Mesenchymal stem cell (in vitro differentiated cells and primary cell): Measurements from ENCODE around the gene TARBP1.
A peak's percentile ranks its signal among the peaks of the same experiment; 100 is the strongest.
"Not testable (repeated sequence)": the region's sequence is repeated elsewhere in the genome, so short reads cannot be mapped to it uniquely, and the experiment has no call there.

Source experiments
- DNase-seq: peaks from one replicate; pipeline ENCODE4 v3.0.0-alpha.2; 2013
- H2AFZ ChIP-seq: one replicate; pipeline ENCODE4 v1.6.1; 2013; ENCODE audit warnings: low read depth, mild to moderate bottlenecking, control low read depth, inconsistent platforms, low read length, moderate library complexity
- H2AK5ac ChIP-seq: 2 replicates; pipeline ENCODE4 v1.6.1; 2013; ENCODE audit warnings: low read length, moderate library complexity, mild to moderate bottlenecking, inconsistent platforms; ENCODE audit not compliant: severe bottlenecking
- H2BK120ac ChIP-seq: one replicate; pipeline ENCODE4 v1.6.1; 2013; ENCODE audit warnings: low read depth, mild to moderate bottlenecking, inconsistent platforms, low read length, moderate library complexity
- H2BK12ac ChIP-seq, 2 experiments: one replicate each; pipeline ENCODE4 v1.6.1; 2013; ENCODE audit warnings: inconsistent platforms in 2 of 2, low read length in 2 of 2, mild to moderate bottlenecking in 2 of 2, moderate library complexity in 2 of 2, control low read depth in 1 of 2
- H2BK15ac ChIP-seq: one replicate; pipeline ENCODE4 v1.6.1; 2013; ENCODE audit warnings: mild to moderate bottlenecking, low read depth, inconsistent platforms; ENCODE audit not compliant: poor library complexity, severe bottlenecking
- H2BK5ac ChIP-seq: 2 replicates; pipeline ENCODE4 v1.6.1; 2013; ENCODE audit warnings: low read depth, mild to moderate bottlenecking, low read length, control low read depth, inconsistent platforms; ENCODE audit not compliant: poor library complexity, severe bottlenecking
- H3K14ac ChIP-seq, 2 experiments: one replicate each; pipeline ENCODE4 v1.6.1; 2013; ENCODE audit warnings: inconsistent platforms in 2 of 2, low read length in 2 of 2, control low read depth in 1 of 2, mild to moderate bottlenecking in 1 of 2, moderate library complexity in 1 of 2
- H3K18ac ChIP-seq, 2 experiments: one replicate each; pipeline ENCODE4 v1.6.1; 2013; ENCODE audit warnings: inconsistent platforms in 2 of 2, low read length in 2 of 2, control low read depth in 1 of 2, low read depth in 1 of 2, mild to moderate bottlenecking in 1 of 2
- H3K23ac ChIP-seq, 2 experiments: one replicate each; pipeline ENCODE4 v1.6.1; 2013; ENCODE audit warnings: inconsistent platforms in 2 of 2, low read length in 2 of 2, mild to moderate bottlenecking in 2 of 2, moderate library complexity in 2 of 2, control low read depth in 1 of 2
- H3K27ac ChIP-seq: 2 replicates; pipeline ENCODE4 v1.5.1; 2013; ENCODE audit warnings: mild to moderate bottlenecking, moderate library complexity, low read length, control low read depth, inconsistent platforms; ENCODE audit not compliant: poor library complexity, severe bottlenecking
- H3K27me3 ChIP-seq, 2 experiments: 2 replicates each; pipeline versions ENCODE4 v1.6.1 to v1.7.0; 2013; ENCODE audit warnings: low read length in 2 of 2, mild to moderate bottlenecking in 2 of 2, moderate library complexity in 2 of 2, control low read depth in 1 of 2, inconsistent platforms in 1 of 2; ENCODE audit not compliant: control insufficient read depth in 1 of 2, insufficient read depth in 1 of 2
- H3K36me3 ChIP-seq, 2 experiments: 2 replicates each; pipeline versions ENCODE4 v1.6.1 to v1.7.0; 2013; ENCODE audit warnings: low read length in 2 of 2, control low read depth in 1 of 2, inconsistent platforms in 1 of 2, low read depth in 1 of 2, mild to moderate bottlenecking in 1 of 2; ENCODE audit not compliant: insufficient read depth in 2 of 2, control insufficient read depth in 1 of 2
- H3K4ac ChIP-seq, 2 experiments: one replicate each; pipeline ENCODE4 v1.6.1; 2013; ENCODE audit warnings: inconsistent platforms in 2 of 2, low read length in 2 of 2, mild to moderate bottlenecking in 2 of 2, moderate library complexity in 2 of 2, control low read depth in 1 of 2, low read depth in 1 of 2
- H3K4me1 ChIP-seq: 2 replicates; pipeline ENCODE4 v1.6.1; 2013; ENCODE audit warnings: low read depth, low read length, control low read depth; ENCODE audit not compliant: control insufficient read depth, insufficient read depth
- H3K4me2 ChIP-seq: 2 replicates; pipeline ENCODE4 v1.6.1; 2013; ENCODE audit warnings: low read length, mild to moderate bottlenecking, inconsistent platforms; ENCODE audit not compliant: poor library complexity, severe bottlenecking
- H3K4me3 ChIP-seq, 2 experiments: 2 replicates each; pipeline versions ENCODE4 v1.5.1 to v1.7.0; 2013; ENCODE audit warnings: low read length in 2 of 2, mild to moderate bottlenecking in 2 of 2, control low read depth in 1 of 2, low read depth in 1 of 2; ENCODE audit not compliant: insufficient read depth in 1 of 2
- H3K79me1 ChIP-seq: replicated peaks from 2 replicates; pipeline ENCODE4 v1.6.1; 2013; ENCODE audit warnings: mild to moderate bottlenecking, control low read depth, low read length, inconsistent platforms; ENCODE audit not compliant: poor library complexity, severe bottlenecking
- H3K9ac ChIP-seq: 2 replicates; pipeline ENCODE4 v1.7.0; 2013; ENCODE audit warnings: mild to moderate bottlenecking, low read length, moderate library complexity
- H3K9me3 ChIP-seq: 2 replicates; pipeline ENCODE4 v1.7.0; 2013; ENCODE audit warnings: mild to moderate bottlenecking, low read length; ENCODE audit not compliant: control insufficient read depth
- H4K8ac ChIP-seq: one replicate; pipeline ENCODE4 v1.6.1; 2013; ENCODE audit warnings: inconsistent platforms, mild to moderate bottlenecking, low read length, moderate library complexity
- H4K91ac ChIP-seq: one replicate; pipeline ENCODE4 v1.6.1; 2013; ENCODE audit warnings: mild to moderate bottlenecking, low read length, inconsistent platforms
- WGBS: methylation state at CpG from one replicate; pipeline ENCODE4 v1.1.7; 2013; ENCODE audit warnings: mixed read lengths; 5-methylcytosine and 5-hydroxymethylcytosine counted together

The TARBP1 gene

DNA sequence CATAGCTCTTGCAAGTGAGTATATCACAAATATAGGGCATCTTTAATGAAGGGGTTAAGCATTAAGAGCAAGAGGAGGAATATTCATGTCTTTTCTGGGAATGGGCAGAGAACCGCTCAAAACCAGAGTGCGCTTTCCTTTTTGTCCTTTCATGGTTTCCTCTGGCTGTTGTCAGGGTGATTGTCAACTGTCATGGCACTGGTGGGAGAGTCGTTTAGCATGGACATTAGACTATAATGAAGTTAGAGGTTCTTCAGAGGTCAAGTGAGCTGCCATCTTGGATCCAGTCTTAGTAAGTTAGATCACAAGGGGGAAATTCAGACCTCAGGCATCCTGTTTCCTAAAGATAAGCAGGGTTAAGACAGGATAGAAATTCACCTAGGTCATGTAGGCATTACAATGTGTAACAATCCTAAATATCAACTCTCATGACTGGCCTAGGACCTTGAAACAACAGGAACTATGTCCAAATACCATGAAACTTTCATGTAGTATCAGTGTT, 117.8 kb downstream of the TARBP1 start:
- peaks cover 0 to 12% of the 10 kb centered on the region in 2 experiments for H3K27me3 ChIP-seq
- 89% methylated on average over 3 of the region's 3 CpGs for WGBS

DNA sequence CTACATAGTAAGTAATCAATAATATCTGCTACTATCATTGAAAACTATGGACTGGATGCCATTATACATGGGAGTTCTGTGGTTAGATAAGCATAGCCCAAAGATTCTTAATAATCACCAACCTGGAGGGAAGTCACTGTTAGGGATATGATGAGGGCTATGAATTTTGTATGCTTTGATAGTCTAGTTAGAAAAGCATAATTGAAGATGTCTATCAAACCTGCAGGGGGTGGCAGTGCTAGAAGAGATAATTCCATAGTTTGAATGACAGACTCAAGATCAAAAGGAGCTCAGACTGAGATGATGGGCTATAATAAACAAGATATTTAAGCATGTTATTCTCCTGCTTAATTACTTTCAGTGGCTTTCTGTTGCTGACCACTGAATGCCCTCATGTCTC, 121.1 kb downstream of the TARBP1 start:
- Histone ChIP-seq H4K8ac (no peak overlapping the region), H3K4me1 (no peaks in the 10 kb centered on the region), H3K27me3 (peaks cover 0 to 12% of the 10 kb centered on the region in 2 experiments), H3K23ac (no peak overlapping the region), H3K9me3 (no peaks in the 10 kb centered on the region), H3K14ac (no peak overlapping the region), H3K36me3 (no peaks in the 10 kb centered on the region), H3K27ac (no peak overlapping the region), H2BK12ac (no peak overlapping the region), H3K9ac (no peak overlapping the region), H3K4me2 (no peak overlapping the region), H2BK120ac (no peak overlapping the region), H3K79me1 (no peaks in the 10 kb centered on the region), H2BK15ac (no peak overlapping the region), H3K4ac (no peak overlapping the region), H2AK5ac (no peak overlapping the region), H3K18ac (no peak overlapping the region), H4K91ac (no peak overlapping the region), H2BK5ac (no peak overlapping the region), H3K4me3 (no peak overlapping the region), H2AFZ (no peak overlapping the region)
- DNase-seq: no peak

More for the DNA sequence above, 117.8 kb downstream of the TARBP1 start:
- H4K8ac ChIP-seq: no peak overlapping the region
- no peaks in the 10 kb centered on the region for H3K4me1 ChIP-seq
- no peak overlapping the region for H2BK120ac ChIP-seq
- H3K23ac ChIP-seq: no peak overlapping the region
- H2AFZ ChIP-seq: no peak overlapping the region
- no peak overlapping the region for H2BK12ac ChIP-seq
- no peak overlapping the region for H4K91ac ChIP-seq
- H3K27ac ChIP-seq: no peak overlapping the region
- DNase-seq: no peak
- no peak overlapping the region for H2BK5ac ChIP-seq
- H3K14ac ChIP-seq: no peak overlapping the region
- H3K9ac ChIP-seq: no peak overlapping the region
- no peaks in the 10 kb centered on the region for H3K79me1 ChIP-seq
- no peak overlapping the region for H3K4me2 ChIP-seq
- H3K9me3 ChIP-seq: no peaks in the 10 kb centered on the region
- no peak overlapping the region for H2AK5ac ChIP-seq
- no peak overlapping the region for H3K4me3 ChIP-seq
- no peak overlapping the region for H3K4ac ChIP-seq
- H2BK15ac ChIP-seq: no peak overlapping the region
- H3K36me3 ChIP-seq: no peaks in the 10 kb centered on the region
- no peak overlapping the region for H3K18ac ChIP-seq

DNA sequence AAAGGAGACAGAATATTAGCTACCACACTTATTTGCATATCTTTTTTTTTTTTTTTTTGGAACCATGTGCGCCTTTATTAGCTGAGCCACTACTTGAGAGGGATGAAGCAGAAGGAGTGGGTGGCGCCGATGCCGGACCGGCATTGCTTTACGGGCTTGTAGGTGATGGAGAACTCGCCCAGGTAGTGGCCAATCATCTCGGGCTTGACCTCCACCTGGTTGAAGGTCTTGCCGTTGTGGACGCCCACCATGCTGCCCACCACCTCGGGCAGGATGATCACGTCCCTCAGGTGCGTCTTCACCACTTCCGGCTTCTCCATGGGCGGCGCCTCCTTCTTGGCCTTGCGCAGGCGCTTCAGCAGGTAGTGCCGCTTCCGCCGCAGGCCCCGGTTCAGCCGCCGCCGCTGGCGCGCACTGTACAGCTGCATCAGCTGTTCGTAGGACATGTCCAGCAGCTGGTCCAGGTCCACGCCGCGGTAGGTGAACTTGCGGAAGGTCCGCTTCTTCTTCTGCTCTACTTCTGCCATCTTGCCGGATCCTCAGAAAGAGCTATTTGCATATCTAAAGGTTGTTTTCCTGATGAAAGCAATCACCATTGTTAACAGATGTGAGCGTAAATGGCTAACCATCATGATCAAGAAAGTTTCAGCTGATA, 122.2 kb downstream of the TARBP1 start:
- H3K18ac ChIP-seq, H2AFZ ChIP-seq, H4K8ac ChIP-seq, H3K9me3 ChIP-seq, H3K36me3 ChIP-seq, H3K4me1 ChIP-seq, H2BK12ac ChIP-seq, H4K91ac ChIP-seq, H3K9ac ChIP-seq, H2BK15ac ChIP-seq, H3K14ac ChIP-seq, H2AK5ac ChIP-seq, H3K4me2 ChIP-seq, H2BK120ac ChIP-seq, H2BK5ac ChIP-seq, H3K79me1 ChIP-seq, H3K23ac ChIP-seq, H3K4ac ChIP-seq, DNase-seq, H3K27ac ChIP-seq: not testable (repeated sequence)
- peaks cover 0 to 12% of the 10 kb centered on the region in 2 experiments for H3K27me3 ChIP-seq
- 93% methylated on average over 33 of the region's 35 CpGs for WGBS
- H3K4me3 ChIP-seq: peak overlapping the region in 1 of 2 experiments; percentile 30

DNA sequence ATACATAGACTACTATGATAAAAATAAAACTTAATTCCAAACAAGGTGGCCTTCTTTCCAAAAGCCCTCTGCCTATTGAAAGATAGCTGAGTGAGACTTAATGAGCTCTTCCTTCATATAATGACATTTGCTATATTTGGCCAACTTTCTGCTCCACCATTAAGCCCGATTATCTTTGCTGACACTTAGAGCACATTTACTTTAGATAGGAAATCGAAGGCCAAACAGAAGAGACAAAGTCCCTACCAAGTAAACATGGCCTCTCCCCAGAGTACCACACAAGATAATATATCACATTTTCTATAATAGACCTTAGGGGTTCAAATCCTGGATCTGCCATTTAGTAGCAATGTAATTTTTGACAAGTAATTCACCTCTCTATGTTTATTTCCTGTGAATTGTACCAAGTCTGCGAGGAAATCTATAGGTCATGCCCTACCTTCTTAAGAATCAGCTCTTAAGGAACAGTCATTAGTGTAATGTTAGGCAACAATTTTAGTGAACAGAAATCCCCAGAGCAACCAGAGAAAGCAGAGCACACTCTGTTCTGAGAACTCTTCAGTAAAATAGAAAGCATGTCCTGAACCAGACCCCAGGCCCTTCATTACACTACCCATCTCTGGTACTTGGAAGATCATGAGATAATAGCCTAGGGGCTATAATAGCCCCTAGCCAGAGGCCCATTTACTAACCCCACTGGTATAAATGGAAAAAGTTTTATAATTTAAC, 123.0 kb downstream of the TARBP1 start:
- Histone ChIP-seq H3K27me3 (peaks cover 0 to 11% of the 10 kb centered on the region in 2 experiments), H3K4ac (no peak overlapping the region), H3K4me3 (no peak overlapping the region), H2AFZ (no peak overlapping the region), H3K79me1 (no peaks in the 10 kb centered on the region), H3K9ac (no peak overlapping the region), H2BK12ac (no peak overlapping the region), H4K91ac (no peak overlapping the region), H2AK5ac (no peak overlapping the region), H3K4me2 (no peak overlapping the region), H2BK5ac (no peak overlapping the region), H3K9me3 (no peaks in the 10 kb centered on the region), H2BK120ac (no peak overlapping the region), H3K27ac (no peak overlapping the region), H3K23ac (no peak overlapping the region), H3K14ac (no peak overlapping the region), H3K36me3 (no peaks in the 10 kb centered on the region), H3K4me1 (no peaks in the 10 kb centered on the region), H4K8ac (no peak overlapping the region), H3K18ac (no peak overlapping the region), H2BK15ac (no peak overlapping the region)
- WGBS: 41% methylated on average over 2 of the region's 3 CpGs
- DNase-seq: no peak
